GM23248 (cell line): Measurements from ENCODE around the gene TMEM179B. TPM values are rescaled to one million over a fixed set of nuclear protein-coding genes. Genes with fewer than 3 reads are reported as not detected.

Source experiments
- DNase-seq: peaks from one replicate; pipeline ENCODE4 v3.0.0-alpha.2; 2015
- H2AFZ ChIP-seq: fragments of 200-600 bp; sonication (generic); 2 replicates; pipeline ENCODE4 v1.6.1; 2016; ENCODE audit warnings: antibody characterized with exemption
- H3F3A ChIP-seq: fragments of 200-600 bp; sonication (generic); 2 replicates; pipeline ENCODE4 v1.6.1; 2016; ENCODE audit warnings: mild to moderate bottlenecking, antibody characterized with exemption, mixed run types; ENCODE audit not compliant: insufficient read depth
- H3K27ac ChIP-seq: fragments of 200-600 bp; sonication (generic); 2 replicates; pipeline ENCODE4 v1.5.1; 2016; ENCODE audit warnings: mild to moderate bottlenecking
- H3K27me3 ChIP-seq: fragments of 200-600 bp; sonication (generic); replicated peaks from 2 replicates; pipeline ENCODE4 v1.6.1; 2016; ENCODE audit warnings: mild to moderate bottlenecking; ENCODE audit not compliant: insufficient read depth
- H3K36me3 ChIP-seq: fragments of 200-600 bp; sonication (generic); 2 replicates; pipeline ENCODE4 v1.6.1; 2016; ENCODE audit warnings: low read depth, mild to moderate bottlenecking
- H3K4me1 ChIP-seq: fragments of 200-600 bp; sonication (generic); 2 replicates; pipeline ENCODE4 v1.6.1; 2016; ENCODE audit warnings: mild to moderate bottlenecking; ENCODE audit not compliant: insufficient read depth
- H3K4me2 ChIP-seq: fragments of 200-600 bp; sonication (generic); one replicate; pipeline ENCODE4 v1.6.1; 2016; ENCODE audit warnings: mild to moderate bottlenecking; ENCODE audit not compliant: unreplicated experiment
- H3K4me3 ChIP-seq: fragments of 200-600 bp; sonication (generic); 2 replicates; pipeline ENCODE4 v1.5.1; 2016; ENCODE audit warnings: mild to moderate bottlenecking
- H3K79me2 ChIP-seq: fragments of 200-600 bp; sonication (generic); 2 replicates; pipeline ENCODE4 v1.6.1; 2016; ENCODE audit warnings: mild to moderate bottlenecking; ENCODE audit not compliant: insufficient read depth
- H3K9ac ChIP-seq: fragments of 200-600 bp; sonication (generic); 2 replicates; pipeline ENCODE4 v1.6.1; 2016; ENCODE audit warnings: mild to moderate bottlenecking
- H3K9me2 ChIP-seq: fragments of 200-600 bp; sonication (generic); 2 replicates; pipeline ENCODE4 v1.6.1; 2016; ENCODE audit warnings: mixed run types, mild to moderate bottlenecking, moderate library complexity; ENCODE audit not compliant: insufficient read depth
- H3K9me3 ChIP-seq: fragments of 200-600 bp; sonication (generic); one replicate; pipeline ENCODE4 v1.6.1; 2017; ENCODE audit warnings: low read depth
- H4K20me1 ChIP-seq: fragments of 200-600 bp; sonication (generic); 2 replicates; pipeline ENCODE4 v1.6.0; 2016; ENCODE audit not compliant: insufficient read depth
- EZH2 ChIP-seq: fragments of 200-600 bp; sonication (generic); IDR thresholded peaks from 2 replicates; pipeline ENCODE4 v1.6.1; 2018; ENCODE audit warnings: antibody characterized with exemption, mild to moderate bottlenecking; ENCODE audit not compliant: insufficient read depth, poor library complexity, severe bottlenecking
- EZH2phosphoT487 ChIP-seq: fragments of 200-600 bp; sonication (generic); IDR thresholded peaks from 2 replicates; pipeline ENCODE4 v1.6.1; 2018; ENCODE audit warnings: antibody characterized with exemption, moderate library complexity, mild to moderate bottlenecking, low read depth; ENCODE audit not compliant: insufficient read depth
- WGBS, 2 experiments: methylation state at CpG; one replicate each; pipeline ENCODE4 v1.1.6; 2015 to 2017; ENCODE audit warnings: low lambda C conversion rate in 2 of 2, low coverage in 1 of 2; ENCODE audit errors: missing lambda C conversion rate in 2 of 2; 5-methylcytosine and 5-hydroxymethylcytosine counted together
- in situ Hi-C: fragments of 300-500 bp; cut with MboI; formaldehyde crosslinking; loops from 2 replicates; pipeline ENCODE4 v1.15.0; 2020
- polyA plus RNA-seq: library from polyadenylated mRNA; unstranded; fragments of >200 nt; fragmentation: Nextera tagmentation; extraction: Ambion mirVana; gene quantifications from 2 replicates; pipeline ENCODE4 v1.2.1, GENCODE V29; 2016
- total RNA-seq: library from RNA; depleted of rRNA; stranded (reverse); fragments of >200 nt; shearing (Covaris generic); gene quantifications from 2 replicates; pipeline ENCODE4 v1.2.3, GENCODE V29; 2014

Gene TMEM179B
- total and polyA plus RNA-seq, 2 experiments from 2014 or later: 73.3 to 140 TPM

DNA sequence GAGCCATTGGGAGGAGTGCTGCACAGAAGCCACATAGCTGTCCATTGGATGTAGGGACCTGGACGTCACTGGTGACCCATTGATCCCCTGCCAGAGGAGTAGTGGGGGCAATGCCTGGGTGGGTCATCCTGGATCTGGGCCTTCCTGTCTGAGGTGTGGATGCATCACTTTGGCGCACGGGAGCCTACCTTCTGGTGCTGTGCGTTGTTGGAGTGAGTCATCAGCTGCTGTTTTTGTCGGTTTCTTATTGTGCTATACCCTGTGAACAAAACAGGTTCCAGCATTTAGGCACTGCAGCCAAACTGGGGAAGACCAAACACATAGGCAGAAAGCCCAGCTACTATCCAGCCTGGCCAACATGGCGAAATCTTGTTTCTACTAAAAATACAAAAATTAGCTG is 12.8 kb upstream of the TMEM179B start:
- no peak for DNase-seq
- Histone ChIP-seq H4K20me1 (no peaks in the 10 kb centered on the region), H3K4me1 (peaks cover 18% of the 10 kb centered on the region), H3K79me2 (peaks cover 23% of the 10 kb centered on the region), H3K4me2 (no peak overlapping the region), H2AFZ (no peak overlapping the region), H3K9me2 (no peaks in the 10 kb centered on the region), H3K9ac (no peak overlapping the region), H3K36me3 (no peaks in the 10 kb centered on the region), H3F3A (peaks cover 13% of the 10 kb centered on the region), H3K27ac (no peak overlapping the region), H3K27me3 (no peaks in the 10 kb centered on the region), H3K9me3 (no peaks in the 10 kb centered on the region), H3K4me3 (no peak overlapping the region)
- TF ChIP-seq EZH2phosphoT487 (no peak), EZH2 (no peak)
- 85% methylated on average over 6 of the region's 6 CpGs for WGBS, 2 experiments
- in situ Hi-C loops: no loop called here

DNA sequence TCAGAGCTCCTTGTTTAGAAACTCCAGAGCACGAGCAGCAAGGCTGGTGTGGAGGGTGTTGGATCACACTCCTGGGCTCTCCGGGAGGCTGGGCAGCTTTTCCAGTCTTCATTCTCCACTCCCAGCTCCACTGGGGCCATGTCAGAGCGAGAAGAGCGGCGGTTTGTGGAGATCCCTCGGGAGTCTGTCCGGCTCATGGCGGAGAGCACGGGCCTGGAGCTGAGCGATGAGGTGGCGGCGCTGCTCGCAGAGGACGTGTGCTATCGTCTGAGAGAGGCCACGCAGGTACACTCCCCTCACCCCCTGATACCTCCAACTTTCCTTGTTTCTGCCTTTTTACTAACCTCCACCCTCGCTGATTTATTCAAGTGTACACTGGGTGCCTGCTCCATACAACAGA is 11.6 kb upstream of the TMEM179B start:
- peaks cover 3% of the 10 kb centered on the region for H3F3A ChIP-seq
- TF ChIP-seq EZH2phosphoT487 (no peak), EZH2 (no peak)
- H2AFZ ChIP-seq: no peak overlapping the region
- H3K9me3 ChIP-seq: no peaks in the 10 kb centered on the region
- peaks cover 10% of the 10 kb centered on the region; the same call in 1 of the 2 replicates for H3K4me1 ChIP-seq
- H3K9me2 ChIP-seq: no peaks in the 10 kb centered on the region
- in situ Hi-C loops: no loop called here
- no peak overlapping the region for H3K4me2 ChIP-seq
- H3K27me3 ChIP-seq: no peaks in the 10 kb centered on the region
- H3K4me3 ChIP-seq: no peak overlapping the region
- H3K36me3 ChIP-seq: no peaks in the 10 kb centered on the region
- H3K79me2 ChIP-seq: peaks cover 23% of the 10 kb centered on the region
- no peak for DNase-seq
- 96 to 97% methylated on average over 17 of the region's 17 CpGs for WGBS, 2 experiments
- no peak overlapping the region for H3K9ac ChIP-seq
- no peak overlapping the region for H3K27ac ChIP-seq
- no peaks in the 10 kb centered on the region for H4K20me1 ChIP-seq

DNA sequence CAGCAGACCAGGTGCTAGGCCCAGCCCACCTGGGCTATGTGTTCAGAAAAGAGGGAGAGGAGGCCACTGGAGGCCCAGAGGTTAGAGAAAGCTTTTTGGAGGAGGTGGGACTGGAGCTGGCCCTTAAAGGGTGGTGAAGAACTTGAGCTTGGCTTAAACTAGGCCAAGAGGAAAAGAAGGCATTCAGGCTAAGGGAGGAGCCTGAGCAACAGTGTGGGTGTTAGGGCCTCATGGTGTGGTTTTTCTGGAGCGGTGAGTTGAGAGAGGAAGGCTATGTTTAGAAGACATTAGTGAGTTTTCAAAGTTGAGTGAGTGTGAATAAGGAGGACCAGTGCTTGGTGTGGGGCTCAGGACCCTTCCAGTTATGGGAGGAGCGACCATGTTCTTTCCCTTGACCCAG is 9.8 kb upstream of the TMEM179B start:
- H3K4me2 ChIP-seq: no peak overlapping the region
- no peak for DNase-seq
- H2AFZ ChIP-seq: no peak overlapping the region
- H3K9ac ChIP-seq: no peak overlapping the region
- 75 to 82% methylated on average over 2 of the region's 2 CpGs for WGBS, 2 experiments
- no peaks in the 10 kb centered on the region for H4K20me1 ChIP-seq
- H3K27ac ChIP-seq: no peak overlapping the region
- no peaks in the 10 kb centered on the region for H3F3A ChIP-seq
- in situ Hi-C loops: no loop called here
- H3K4me3 ChIP-seq: no peak overlapping the region
- H3K79me2 ChIP-seq: peaks cover 16% of the 10 kb centered on the region
- no peaks in the 10 kb centered on the region for H3K9me3 ChIP-seq
- no peaks in the 10 kb centered on the region for H3K9me2 ChIP-seq
- H3K36me3 ChIP-seq: no peaks in the 10 kb centered on the region
- TF ChIP-seq EZH2phosphoT487 (no peak), EZH2 (no peak)
- 0 out of 2 replicates have a peak, but pooled peaks cover 2% of the 10 kb centered on the region for H3K4me1 ChIP-seq
- no peaks in the 10 kb centered on the region for H3K27me3 ChIP-seq

DNA sequence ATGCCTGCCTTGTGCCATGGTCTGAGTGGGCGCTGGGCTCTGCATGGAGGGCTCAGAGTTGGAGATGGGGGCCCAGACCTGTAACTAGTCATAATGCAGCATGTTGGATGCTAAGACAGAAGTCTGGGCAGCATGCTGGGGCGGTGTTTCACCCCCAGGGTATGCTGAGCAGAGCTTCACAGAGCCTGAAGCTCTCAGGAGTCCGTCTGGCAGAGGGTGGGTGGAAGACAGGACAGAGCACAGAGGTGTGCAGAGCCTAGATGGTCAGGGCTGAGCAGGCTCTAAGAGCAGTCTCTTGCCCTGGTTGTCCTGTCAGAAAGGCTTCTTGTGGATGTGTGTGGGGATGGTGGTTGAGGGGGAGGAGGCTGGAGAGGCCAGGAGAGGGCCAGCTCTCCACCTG is 8.8 kb upstream of the TMEM179B start:
- no peaks in the 10 kb centered on the region for H3F3A ChIP-seq
- no peaks in the 10 kb centered on the region for H3K36me3 ChIP-seq
- no peaks in the 10 kb centered on the region for H3K9me2 ChIP-seq
- H3K4me1 ChIP-seq: no peaks in the 10 kb centered on the region
- H3K79me2 ChIP-seq: peaks cover 5% of the 10 kb centered on the region
- H3K27ac ChIP-seq: no peak overlapping the region
- no peak overlapping the region for H3K4me2 ChIP-seq
- no peak for TF ChIP-seq EZH2
- TF ChIP-seq EZH2phosphoT487: no peak
- no peak overlapping the region for H3K4me3 ChIP-seq
- no peaks in the 10 kb centered on the region for H4K20me1 ChIP-seq
- DNase-seq: no peak
- no peak overlapping the region for H3K9ac ChIP-seq
- in situ Hi-C loops: no loop called here
- H2AFZ ChIP-seq: no peak overlapping the region
- H3K9me3 ChIP-seq: no peaks in the 10 kb centered on the region
- no peaks in the 10 kb centered on the region for H3K27me3 ChIP-seq
- 94 to 100% methylated on average over 3 of the region's 3 CpGs for WGBS, 2 experiments

DNA sequence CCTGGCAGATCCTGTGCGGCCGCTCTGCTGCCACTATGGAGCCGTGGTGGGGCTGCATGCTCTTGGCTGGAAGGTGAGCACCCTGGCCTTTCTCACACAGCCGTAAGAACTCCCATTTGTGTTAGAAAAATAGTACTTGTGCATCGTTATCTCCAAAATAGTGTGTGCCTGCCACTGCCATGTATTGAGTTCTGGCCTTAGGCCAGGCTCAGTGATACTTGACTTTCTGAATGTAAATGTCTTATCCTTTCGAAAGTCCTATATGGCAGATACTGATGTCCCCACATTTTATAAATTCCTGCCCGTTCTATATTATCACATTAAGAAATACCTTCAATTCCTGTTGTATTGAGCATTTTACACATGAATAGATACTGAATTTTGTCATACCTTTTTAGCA is 4.4 kb upstream of the TMEM179B start:
- Histone ChIP-seq H3F3A (peaks cover 10% of the 10 kb centered on the region), H3K9ac (no peak overlapping the region), H3K27me3 (no peaks in the 10 kb centered on the region), H3K79me2 (peaks cover 17% of the 10 kb centered on the region), H4K20me1 (no peaks in the 10 kb centered on the region), H3K4me1 (peaks cover 7% of the 10 kb centered on the region), H3K9me3 (no peaks in the 10 kb centered on the region), H2AFZ (no peak overlapping the region), H3K36me3 (0 out of 2 replicates have a peak, but pooled peaks cover 4% of the 10 kb centered on the region), H3K4me2 (no peak overlapping the region), H3K9me2 (no peaks in the 10 kb centered on the region), H3K27ac (no peak overlapping the region), H3K4me3 (no peak overlapping the region)
- WGBS, 2 experiments: 89 to 94% methylated on average over 7 of the region's 7 CpGs
- TF ChIP-seq EZH2 (no peak), EZH2phosphoT487 (no peak)
- DNase-seq: no peak
- in situ Hi-C loops: no loop called here
